Bronchial epithelial cell (primary cell): ENCODE data around the gene RPL28. TPM values are rescaled to one million over a fixed set of nuclear protein-coding genes. Genes with fewer than 3 reads are reported as not detected.

Source experiments
- DNase-seq: peaks from one replicate; pipeline ENCODE4 v3.0.0-alpha.2; 2010; ENCODE audit warnings: low read depth
- FAIRE-seq: peaks from 2 replicates; lab custom pipeline; 2011; peaks lifted over from hg19 to GRCh38; lab: Jason Lieb, UNC
- H3K27me3 ChIP-seq: 2 replicates; pipeline ENCODE4 v1.5.1; 2011; ENCODE audit warnings: low read length; ENCODE audit not compliant: control insufficient read depth, insufficient read depth
- H3K36me3 ChIP-seq: 2 replicates; pipeline ENCODE4 v1.5.1; 2011; ENCODE audit warnings: low read length; ENCODE audit not compliant: control insufficient read depth, insufficient read depth
- H3K4me3 ChIP-seq: 2 replicates; pipeline ENCODE4 v1.5.1; 2011; ENCODE audit warnings: mild to moderate bottlenecking, low read depth, low read length, control low read depth
- total RNA-seq: library from RNA; depleted of rRNA; stranded (reverse); fragments of >200 nt; gene quantifications from 2 replicates; pipeline ENCODE4 v1.2.1, GENCODE V29; 2014
- TF ChIP-seq, protein P1 (sequence below): IDR thresholded peaks from 2 replicates; pipeline ENCODE4 v1.5.1; 2011; ENCODE audit warnings: mild to moderate bottlenecking, moderate library complexity, low read length, control low read depth, inconsistent platforms; ENCODE audit not compliant: insufficient read depth, severe bottlenecking

Gene RPL28
- total RNA-seq, 1 donor from 2014 or later = 603 TPM

DNA sequence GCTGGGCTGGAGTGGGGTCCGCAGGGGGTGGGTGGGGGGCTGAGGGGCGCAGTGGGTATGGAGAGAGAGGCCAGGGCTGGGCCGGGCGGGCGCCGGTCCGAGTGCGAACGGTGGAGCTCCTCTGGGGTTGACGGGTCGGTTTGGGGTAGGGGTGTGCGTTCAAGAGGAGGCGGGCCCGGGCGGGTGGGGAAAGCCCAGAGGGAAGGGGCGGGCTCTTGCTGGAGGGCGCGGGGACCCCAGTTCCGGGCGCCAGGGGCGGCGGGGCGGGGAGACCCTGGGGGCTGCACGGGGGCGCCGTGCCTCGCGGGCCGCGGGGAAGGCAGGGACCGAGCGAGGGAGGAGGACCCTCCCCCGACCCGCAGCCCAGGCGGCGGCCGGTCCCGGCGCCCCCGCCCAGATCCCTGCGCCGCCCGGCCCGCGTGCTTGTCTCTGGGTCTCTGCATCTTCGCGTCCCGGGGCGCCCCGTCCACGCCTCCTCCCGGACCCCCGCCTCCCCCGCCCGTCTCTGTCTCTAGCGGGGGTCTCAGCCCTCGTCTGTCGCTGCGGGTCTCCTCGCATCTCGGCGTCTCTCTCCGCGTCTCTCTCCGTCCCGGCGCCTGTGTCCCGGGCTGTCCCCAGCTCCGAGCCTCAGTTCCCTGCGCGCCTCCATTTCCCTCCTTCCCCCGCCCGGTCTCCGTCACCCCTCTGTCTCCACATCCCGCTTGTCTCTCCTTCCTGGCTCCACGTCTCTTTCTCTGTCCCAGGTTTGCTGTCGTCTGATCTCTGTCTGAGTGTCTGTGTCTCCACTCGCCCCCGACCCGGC lies 65.6 kb downstream of the RPL28 start:
- no peak for DNase-seq
- TF ChIP-seq, protein P1, sequence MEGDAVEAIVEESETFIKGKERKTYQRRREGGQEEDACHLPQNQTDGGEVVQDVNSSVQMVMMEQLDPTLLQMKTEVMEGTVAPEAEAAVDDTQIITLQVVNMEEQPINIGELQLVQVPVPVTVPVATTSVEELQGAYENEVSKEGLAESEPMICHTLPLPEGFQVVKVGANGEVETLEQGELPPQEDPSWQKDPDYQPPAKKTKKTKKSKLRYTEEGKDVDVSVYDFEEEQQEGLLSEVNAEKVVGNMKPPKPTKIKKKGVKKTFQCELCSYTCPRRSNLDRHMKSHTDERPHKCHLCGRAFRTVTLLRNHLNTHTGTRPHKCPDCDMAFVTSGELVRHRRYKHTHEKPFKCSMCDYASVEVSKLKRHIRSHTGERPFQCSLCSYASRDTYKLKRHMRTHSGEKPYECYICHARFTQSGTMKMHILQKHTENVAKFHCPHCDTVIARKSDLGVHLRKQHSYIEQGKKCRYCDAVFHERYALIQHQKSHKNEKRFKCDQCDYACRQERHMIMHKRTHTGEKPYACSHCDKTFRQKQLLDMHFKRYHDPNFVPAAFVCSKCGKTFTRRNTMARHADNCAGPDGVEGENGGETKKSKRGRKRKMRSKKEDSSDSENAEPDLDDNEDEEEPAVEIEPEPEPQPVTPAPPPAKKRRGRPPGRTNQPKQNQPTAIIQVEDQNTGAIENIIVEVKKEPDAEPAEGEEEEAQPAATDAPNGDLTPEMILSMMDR = no peak
- no peak for FAIRE-seq
- no peak overlapping the region for H3K4me3 ChIP-seq
- no peaks in the 10 kb centered on the region for H3K36me3 ChIP-seq
- peaks cover 13% of the 10 kb centered on the region for H3K27me3 ChIP-seq

DNA sequence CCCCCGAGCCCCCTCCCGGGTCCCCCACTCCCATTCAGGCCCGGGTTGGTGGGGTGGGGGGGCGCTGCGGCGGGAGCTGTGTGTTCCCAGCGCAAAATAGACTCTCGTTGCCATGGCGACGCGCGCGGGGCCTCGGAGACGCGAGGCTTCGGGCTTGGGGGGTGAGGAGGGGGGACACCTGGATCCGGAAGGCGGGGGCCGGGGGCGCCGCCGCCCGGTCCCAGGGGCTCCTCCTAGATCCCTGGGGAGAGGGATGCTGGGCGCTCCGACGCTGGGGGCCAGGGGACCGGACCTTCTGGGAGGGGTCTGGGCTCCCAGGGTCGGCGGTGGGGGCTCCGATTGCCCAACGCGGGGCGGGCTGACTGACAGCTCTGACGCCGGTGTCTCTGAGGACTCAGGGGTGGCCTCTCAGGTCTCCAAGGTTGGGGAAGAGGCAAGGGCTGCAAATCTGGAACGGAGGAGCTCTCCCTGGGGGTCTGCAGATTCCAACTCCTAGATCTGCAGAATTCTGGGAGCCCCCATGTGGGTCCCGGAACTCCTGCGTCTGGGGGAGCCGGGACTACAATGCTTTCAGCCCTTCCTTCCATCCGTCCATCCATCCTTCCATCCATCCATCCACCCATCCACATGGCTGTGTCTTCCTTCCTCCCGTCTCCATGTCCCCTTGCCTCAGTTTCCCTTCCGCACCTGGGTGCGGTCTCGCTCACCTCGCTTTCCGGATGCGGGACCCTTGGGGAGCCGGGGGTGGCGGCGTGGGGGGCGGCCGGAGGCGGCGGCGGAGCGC lies 66.4 kb downstream of the RPL28 start:
- Histone ChIP-seq H3K4me3 (no peak overlapping the region), H3K27me3 (peaks cover 13% of the 10 kb centered on the region), H3K36me3 (no peaks in the 10 kb centered on the region)
- FAIRE-seq (no peak), DNase-seq (no peak)
- TF ChIP-seq, protein P1 = no peak

Other genes with a start within 250 kb of the RPL28 start
- gene TNNT1, start 236.7 kb upstream of the RPL28 start, total RNA-seq = 65.0 and 151 TPM in 2 replicates
- gene TNNI3, start 228.2 kb upstream of the RPL28 start, total RNA-seq = 0.53 and 1.0 TPM in 2 replicates
- 0.53 and 0.77 TPM in 2 replicates for gene DNAAF3, start 219.3 kb upstream of the RPL28 start, total RNA-seq
- 0.13 and 0.26 TPM in 2 replicates for gene SYT5, start 205.6 kb upstream of the RPL28 start, total RNA-seq
- 3.9 and 7.4 TPM in 2 replicates for gene PTPRH, start 176.4 kb upstream of the RPL28 start, total RNA-seq
- gene TMEM86B, start 157.2 kb upstream of the RPL28 start, total RNA-seq = 0.53 and 1.4 TPM in 2 replicates
- 15.5 and 27.1 TPM in 2 replicates for gene PPP6R1, start 126.9 kb upstream of the RPL28 start, total RNA-seq
- 37.1 and 41.6 TPM in 2 replicates for gene HSPBP1, start 105.8 kb upstream of the RPL28 start, total RNA-seq
- 0.51 and 0.53 TPM in 2 replicates for gene BRSK1, start 101.9 kb upstream of the RPL28 start, total RNA-seq
- not detected in 2 replicates for gene TMEM150B, start 60.6 kb upstream of the RPL28 start, total RNA-seq
- gene KMT5C, start 46.1 kb upstream of the RPL28 start, total RNA-seq = 5.3 and 9.0 TPM in 2 replicates
- gene COX6B2, start 31.2 kb upstream of the RPL28 start, total RNA-seq = 0.26 and 0.64 TPM in 2 replicates
- not detected in 2 replicates for gene GARIN5B, start 22.7 kb upstream of the RPL28 start, total RNA-seq
- 0.64 and 1.3 TPM in 2 replicates for gene IL11, start 15.5 kb upstream of the RPL28 start, total RNA-seq
- not detected in 2 replicates for gene TMEM190, start 9.1 kb upstream of the RPL28 start, total RNA-seq
- 3.1 and 10.0 TPM in 2 replicates for gene TMEM238, start 1.6 kb upstream of the RPL28 start, total RNA-seq
- 38.2 and 50.4 TPM in 2 replicates for gene UBE2S, start 21.9 kb downstream of the RPL28 start, total RNA-seq
- not detected in 2 replicates for gene SHISA7, start 57.4 kb downstream of the RPL28 start, total RNA-seq
- gene ISOC2, start 75.7 kb downstream of the RPL28 start, total RNA-seq = 33.2 and 33.3 TPM in 2 replicates
- not detected in 2 replicates for gene C19orf85, start 78.8 kb downstream of the RPL28 start, total RNA-seq
- gene ZNF628, start 90.7 kb downstream of the RPL28 start, total RNA-seq = 0.79 and 1.0 TPM in 2 replicates
- 2.4 and 3.5 TPM in 2 replicates for gene NAT14, start 99.3 kb downstream of the RPL28 start, total RNA-seq
- gene SSC5D, start 102.5 kb downstream of the RPL28 start, total RNA-seq = under 0.01 and 0.26 TPM in 2 replicates
- gene SBK2, start 151.2 kb downstream of the RPL28 start, total RNA-seq = not detected in 2 replicates
- not detected in 2 replicates for gene SBK3, start 159.6 kb downstream of the RPL28 start, total RNA-seq
- 1.8 and 2.2 TPM in 2 replicates for gene ZNF579, start 194.9 kb downstream of the RPL28 start, total RNA-seq
- gene FIZ1, start 213.6 kb downstream of the RPL28 start, total RNA-seq = 2.1 and 3.5 TPM in 2 replicates
- gene ZNF524, start 214.4 kb downstream of the RPL28 start, total RNA-seq = 18.4 and 19.6 TPM in 2 replicates
- gene ZNF865, start 219.7 kb downstream of the RPL28 start, total RNA-seq = 0.53 and 0.64 TPM in 2 replicates
- 5.0 and 5.1 TPM in 2 replicates for gene ZNF784, start 238.6 kb downstream of the RPL28 start, total RNA-seq